ENCODE data around the gene FAM107B.
"Not testable (repeated sequence)": the region's sequence is repeated elsewhere in the genome, so short reads cannot be mapped to it uniquely, and the experiment has no call there.

Gene FAM107B

GRCh38 chr10:14593806-14594205, 180.9 kb downstream of the FAM107B start:
- H3K27ac Mint-ChIP-seq: no peak overlapping the region
- no peaks in the 10 kb centered on the region for H3K9me3 Mint-ChIP-seq
- H3K36me3 Mint-ChIP-seq (ENCODE audit: low read depth): peaks cover 39% of the 10 kb centered on the region
- no peak for TF ChIP-seq CTCF (IDR thresholded peaks at IDR 0.05)
- H3K4me1 Mint-ChIP-seq: peaks cover 29% of the 10 kb centered on the region
- DNase-seq: no peak
- peaks cover 3% of the 10 kb centered on the region for H3K27me3 Mint-ChIP-seq (ENCODE audit: low read depth, poor library complexity)
- no peak overlapping the region for H3K4me3 Mint-ChIP-seq

- Mint-ChIP-seq H3K4me3 (no peak overlapping the region), H3K27ac (no peak overlapping the region), H3K4me1 (peaks cover 35% of the 10 kb centered on the region), H3K9me3 (no peaks in the 10 kb centered on the region), H3K36me3 (ENCODE audit: low read depth) (peaks cover 38% of the 10 kb centered on the region), H3K27me3 (ENCODE audit: low read depth, poor library complexity) (no peaks in the 10 kb centered on the region)
- DNase-seq: no peak
- no peak for TF ChIP-seq CTCF (IDR thresholded peaks at IDR 0.05)
These were observed 182.1 kb downstream of the FAM107B start for GRCh38 chr10:14592566-14592965.

- no peak overlapping the region for H3K27ac Mint-ChIP-seq
- no peak for TF ChIP-seq CTCF (IDR thresholded peaks at IDR 0.05)
- no peak for DNase-seq
- peaks cover 37% of the 10 kb centered on the region for H3K36me3 Mint-ChIP-seq (ENCODE audit: low read depth)
- no peaks in the 10 kb centered on the region for H3K27me3 Mint-ChIP-seq (ENCODE audit: low read depth, poor library complexity)
- H3K9me3 Mint-ChIP-seq: no peaks in the 10 kb centered on the region
- H3K4me1 Mint-ChIP-seq: peaks cover 36% of the 10 kb centered on the region
- H3K4me3 Mint-ChIP-seq: no peak overlapping the region
These were observed 182.7 kb downstream of the FAM107B start for GRCh38 chr10:14592026-14592425.

GRCh38 chr10:14588938-14589294, 185.8 kb downstream of the FAM107B start:
- H3K27me3 Mint-ChIP-seq (ENCODE audit: low read depth, poor library complexity); H3K4me3 Mint-ChIP-seq; H3K27ac Mint-ChIP-seq; H3K9me3 Mint-ChIP-seq; DNase-seq: not testable (repeated sequence)
- Mint-ChIP-seq H3K4me1 (peaks cover 39% of the 10 kb centered on the region), H3K36me3 (ENCODE audit: low read depth) (peaks cover 16% of the 10 kb centered on the region)

GRCh38 chr10:14588084-14588937, 186.4 kb downstream of the FAM107B start:
- peaks cover 4% of the 10 kb centered on the region for H3K27me3 Mint-ChIP-seq (ENCODE audit: low read depth, poor library complexity)
- no peak for DNase-seq
- peaks cover 22% of the 10 kb centered on the region for H3K36me3 Mint-ChIP-seq (ENCODE audit: low read depth)
- peaks cover 39% of the 10 kb centered on the region for H3K4me1 Mint-ChIP-seq
- no peak overlapping the region for H3K4me3 Mint-ChIP-seq
- peak overlapping the region; percentile 40 for H3K27ac Mint-ChIP-seq
- H3K9me3 Mint-ChIP-seq: no peaks in the 10 kb centered on the region
- no peak for TF ChIP-seq CTCF (IDR thresholded peaks at IDR 0.05)

GRCh38 chr10:14587540-14588083, 187.1 kb downstream of the FAM107B start:
- Mint-ChIP-seq H3K4me3 (no peak overlapping the region), H3K9me3 (no peaks in the 10 kb centered on the region), H3K27ac (no peak overlapping the region), H3K27me3 (ENCODE audit: low read depth, poor library complexity) (peaks cover 4% of the 10 kb centered on the region), H3K4me1 (peaks cover 39% of the 10 kb centered on the region), H3K36me3 (ENCODE audit: low read depth) (peaks cover 24% of the 10 kb centered on the region)
- TF ChIP-seq CTCF (IDR thresholded peaks at IDR 0.05): no peak
- no peak for DNase-seq
